Measurements from ENCODE around the gene ASPSCR1. TPM values are rescaled to one million over a fixed set of nuclear protein-coding genes. Genes with fewer than 3 reads are reported as not detected.

The ASPSCR1 gene
- total and polyA plus RNA-seq, 2 of the 4 experiments (the other 2 are of a cell fraction): 7.2 to 17.2 TPM

DNA sequence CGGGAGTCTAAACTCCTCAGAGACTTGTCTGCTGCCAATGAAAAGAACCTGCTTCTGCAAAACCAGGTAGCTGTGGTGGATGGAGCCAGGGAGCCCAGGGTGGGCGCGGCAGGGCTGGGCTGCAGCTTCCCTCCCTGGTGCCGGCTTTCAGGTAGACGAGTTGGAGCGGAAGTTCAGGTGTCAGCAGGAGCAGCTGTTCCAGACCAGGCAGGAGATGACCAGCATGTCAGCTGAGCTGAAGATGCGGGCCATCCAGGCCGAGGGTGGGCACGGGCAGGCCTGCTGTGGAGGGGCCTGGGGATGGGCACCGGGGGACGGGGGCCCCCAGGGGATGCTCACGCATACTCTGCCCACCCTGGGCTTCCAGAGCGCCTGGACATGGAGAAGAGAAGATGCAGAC lies 50.8 kb downstream of the ASPSCR1 start:
- TF ChIP-seq CEBPB (IDR thresholded peaks at IDR 0.05; ENCODE audit: low read depth, low read length): no peak
- TF ChIP-seq RFX5 (IDR thresholded peaks at IDR 0.05; ENCODE audit: low read depth, low read length): no peak
- no peak for TF ChIP-seq RAD21 (IDR thresholded peaks at IDR 0.05; ENCODE audit: low read length)
- TF ChIP-seq POLR2A (IDR thresholded peaks at IDR 0.05; ENCODE audit: low read depth, low read length): no peak
- no peak for TF ChIP-seq BHLHE40 (IDR thresholded peaks at IDR 0.05; ENCODE audit: low read depth, low read length)
- TF ChIP-seq, protein P1, sequence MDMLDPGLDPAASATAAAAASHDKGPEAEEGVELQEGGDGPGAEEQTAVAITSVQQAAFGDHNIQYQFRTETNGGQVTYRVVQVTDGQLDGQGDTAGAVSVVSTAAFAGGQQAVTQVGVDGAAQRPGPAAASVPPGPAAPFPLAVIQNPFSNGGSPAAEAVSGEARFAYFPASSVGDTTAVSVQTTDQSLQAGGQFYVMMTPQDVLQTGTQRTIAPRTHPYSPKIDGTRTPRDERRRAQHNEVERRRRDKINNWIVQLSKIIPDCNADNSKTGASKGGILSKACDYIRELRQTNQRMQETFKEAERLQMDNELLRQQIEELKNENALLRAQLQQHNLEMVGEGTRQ (IDR thresholded peaks at IDR 0.05; ENCODE audit: low read depth, low read length): no peak
- TF ChIP-seq FOS (IDR thresholded peaks at IDR 0.05; ENCODE audit: low read depth, low read length): no peak
- TF ChIP-seq RCOR1 (IDR thresholded peaks at IDR 0.05; ENCODE audit: insufficient replicate concordance, low read length): no peak
- TF ChIP-seq, protein P2, sequence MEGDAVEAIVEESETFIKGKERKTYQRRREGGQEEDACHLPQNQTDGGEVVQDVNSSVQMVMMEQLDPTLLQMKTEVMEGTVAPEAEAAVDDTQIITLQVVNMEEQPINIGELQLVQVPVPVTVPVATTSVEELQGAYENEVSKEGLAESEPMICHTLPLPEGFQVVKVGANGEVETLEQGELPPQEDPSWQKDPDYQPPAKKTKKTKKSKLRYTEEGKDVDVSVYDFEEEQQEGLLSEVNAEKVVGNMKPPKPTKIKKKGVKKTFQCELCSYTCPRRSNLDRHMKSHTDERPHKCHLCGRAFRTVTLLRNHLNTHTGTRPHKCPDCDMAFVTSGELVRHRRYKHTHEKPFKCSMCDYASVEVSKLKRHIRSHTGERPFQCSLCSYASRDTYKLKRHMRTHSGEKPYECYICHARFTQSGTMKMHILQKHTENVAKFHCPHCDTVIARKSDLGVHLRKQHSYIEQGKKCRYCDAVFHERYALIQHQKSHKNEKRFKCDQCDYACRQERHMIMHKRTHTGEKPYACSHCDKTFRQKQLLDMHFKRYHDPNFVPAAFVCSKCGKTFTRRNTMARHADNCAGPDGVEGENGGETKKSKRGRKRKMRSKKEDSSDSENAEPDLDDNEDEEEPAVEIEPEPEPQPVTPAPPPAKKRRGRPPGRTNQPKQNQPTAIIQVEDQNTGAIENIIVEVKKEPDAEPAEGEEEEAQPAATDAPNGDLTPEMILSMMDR (conservative IDR thresholded peaks at IDR 0.05; ENCODE audit: low read depth, low read length): no peak
- no peak for TF ChIP-seq SMC3 (IDR thresholded peaks at IDR 0.05; ENCODE audit: low read depth, low read length)
- TF ChIP-seq NFE2L2 (IDR thresholded peaks at IDR 0.05; ENCODE audit: low read depth, low read length): no peak
- no peak for TF ChIP-seq CHD1 (IDR thresholded peaks at IDR 0.05; ENCODE audit: low read depth, low read length)
- no peak for TF ChIP-seq MAZ (IDR thresholded peaks at IDR 0.05; ENCODE audit: borderline replicate concordance, low read depth, low read length)
- TF ChIP-seq, protein P3, sequence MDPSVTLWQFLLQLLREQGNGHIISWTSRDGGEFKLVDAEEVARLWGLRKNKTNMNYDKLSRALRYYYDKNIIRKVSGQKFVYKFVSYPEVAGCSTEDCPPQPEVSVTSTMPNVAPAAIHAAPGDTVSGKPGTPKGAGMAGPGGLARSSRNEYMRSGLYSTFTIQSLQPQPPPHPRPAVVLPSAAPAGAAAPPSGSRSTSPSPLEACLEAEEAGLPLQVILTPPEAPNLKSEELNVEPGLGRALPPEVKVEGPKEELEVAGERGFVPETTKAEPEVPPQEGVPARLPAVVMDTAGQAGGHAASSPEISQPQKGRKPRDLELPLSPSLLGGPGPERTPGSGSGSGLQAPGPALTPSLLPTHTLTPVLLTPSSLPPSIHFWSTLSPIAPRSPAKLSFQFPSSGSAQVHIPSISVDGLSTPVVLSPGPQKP (IDR thresholded peaks at IDR 0.05; ENCODE audit: borderline replicate concordance, low read depth, low read length): no peak
- no peak for TF ChIP-seq MXI1 (IDR thresholded peaks at IDR 0.05; ENCODE audit: borderline replicate concordance, low read depth, low read length)
- H3K9me3 ChIP-seq (ENCODE audit: control insufficient read depth, insufficient read depth, low read length): no peaks in the 10 kb centered on the region
- H3K4me2 ChIP-seq (ENCODE audit: low read depth, low read length): no peak overlapping the region
- no peak overlapping the region for H2BK15ac ChIP-seq (ENCODE audit: low read depth, low read length)
- ChIA-PET CTCF (no interaction called here), POLR2A (ENCODE audit: unreplicated experiment) (no interaction called here)
- H3K79me1 ChIP-seq (ENCODE audit: low read depth in 1 of 2, low read length in 2 of 2): peaks cover 5 to 14% of the 10 kb centered on the region in 2 experiments
- no TSS peak for BruUV-seq (replicated peaks)
- H3K18ac ChIP-seq (ENCODE audit: low read depth, low read length): no peak overlapping the region
- no peak overlapping the region for H3K27ac ChIP-seq (ENCODE audit: insufficient read depth, low read length)
- H3K4me3 ChIP-seq (ENCODE audit: insufficient read depth, low read depth, low read length): no peak overlapping the region
- no peak overlapping the region for H2AK9ac ChIP-seq (replicated peaks; ENCODE audit: low read depth, low read length, poor library complexity)
- no peak overlapping the region for H3K23ac ChIP-seq (ENCODE audit: low read depth, low read length)
- ATAC-seq (ENCODE audit: low read depth) (no peak), DNase-seq (no peak)
- no peaks in the 10 kb centered on the region; the same call in 1 of the 2 replicates for H4K20me1 ChIP-seq (ENCODE audit: insufficient read depth, low read length)
- 94% methylated on average over 12 of the region's 13 CpGs; no CpG with 5 or more reads in 1 of the 2 experiments for WGBS, 2 experiments (ENCODE audit: extremely low coverage in 2 of 2, insufficient read length in 1 of 2)
- no peak overlapping the region for H2BK120ac ChIP-seq (ENCODE audit: low read depth, low read length)
- H2BK20ac ChIP-seq (ENCODE audit: low read depth, low read length): no peak overlapping the region
- no peaks in the 10 kb centered on the region for H3K27me3 ChIP-seq (ENCODE audit: control insufficient read depth, insufficient read depth, low read length)
- H2BK5ac ChIP-seq (ENCODE audit: low read depth, low read length, poor library complexity, severe bottlenecking): no peak overlapping the region
- no peak overlapping the region for H3K14ac ChIP-seq (replicated peaks; ENCODE audit: low read depth, low read length)
- in situ Hi-C loops (cut with MboI; ENCODE audit: low sequenced_read_pairs): no loop called here
- H3K36me3 ChIP-seq (ENCODE audit: control insufficient read depth, insufficient read depth, low read length): peaks cover 2% of the 10 kb centered on the region
- H4K91ac ChIP-seq (ENCODE audit: insufficient read depth, low read depth, low read length): no peak overlapping the region
- no peaks in the 10 kb centered on the region for H3K9me1 ChIP-seq (ENCODE audit: insufficient read depth, low read length)
- H4K8ac ChIP-seq (ENCODE audit: low read depth in 2 of 2, low read length in 2 of 2): no peak overlapping the region
- H3K9ac ChIP-seq (ENCODE audit: low read depth, low read length): no peak overlapping the region
- no peak overlapping the region for H2AFZ ChIP-seq (replicated peaks; ENCODE audit: low read length, poor library complexity)
- dilution Hi-C loops (cut with HindIII; ENCODE audit: low sequenced_read_pairs, unreplicated experiment): no loop called here
- intact Hi-C loops (cut with micrococcal nuclease): no loop called here
- no peak overlapping the region for H2AK5ac ChIP-seq (ENCODE audit: low read depth, low read length)
- H3K4me1 ChIP-seq (ENCODE audit: control insufficient read depth, insufficient read depth, low read length): peaks cover 9% of the 10 kb centered on the region
- no peak overlapping the region for H3K56ac ChIP-seq (ENCODE audit: extremely low read depth, insufficient read depth, low read length)
- H4K5ac ChIP-seq (ENCODE audit: low read depth, low read length): no peak overlapping the region
- no peak overlapping the region for H3K4ac ChIP-seq (ENCODE audit: low read depth, low read length)
